Parietal lobe (tissue), 2 donors: ENCODE results near the gene ABAT. TPM values are rescaled to one million over a fixed set of nuclear protein-coding genes. Genes with fewer than 3 reads are reported as not detected.

Experiments used
- small RNA-seq: library from RNA; depleted of rRNA; stranded (forward); fragments of <200 nt; gene quantifications from one replicate; pipeline ENCODE3, GENCODE V24; 2014; ENCODE audit warnings: low replicate concordance
- total RNA-seq: library from RNA; depleted of rRNA; stranded (reverse); fragments of >200 nt; gene quantifications from one replicate; pipeline ENCODE4 v1.2.3, GENCODE V29; 2014

The ABAT gene
- total RNA-seq: 119 TPM

DNA sequence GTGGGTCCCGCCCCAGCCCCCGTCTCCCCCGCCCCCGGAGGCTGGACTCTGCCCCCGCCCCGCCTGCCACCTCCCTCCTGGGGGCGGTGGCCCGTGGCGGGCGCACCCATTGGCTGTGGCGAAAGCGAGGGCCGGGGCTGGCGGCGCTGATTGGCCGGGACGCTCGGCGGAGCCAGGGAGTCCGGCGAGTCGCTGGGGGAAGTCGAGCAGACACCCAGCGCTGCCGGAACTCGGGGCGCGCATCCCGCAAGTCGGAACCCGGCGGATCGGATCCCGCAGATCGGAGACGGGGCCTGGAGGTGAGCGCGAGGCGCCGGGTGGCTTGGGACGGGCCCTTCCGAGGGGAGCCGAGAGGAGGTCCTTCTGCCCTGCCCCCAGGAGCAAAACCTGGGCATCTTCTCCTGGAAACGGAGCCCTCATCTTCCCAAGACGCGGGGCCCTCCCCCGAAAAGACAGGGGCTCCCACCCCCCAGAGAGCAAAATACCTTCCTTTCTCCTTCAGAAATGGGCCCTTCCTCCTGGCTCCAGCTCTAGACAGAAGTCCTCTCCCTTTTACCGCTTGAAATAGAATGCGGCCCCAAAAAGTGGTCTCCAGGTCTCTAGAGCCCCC lies at the start of gene ABAT:
Gene ABAT (plus strand): TSS at position 205 of the 610 bp plus-strand sequence. CDS start 61,123 bp downstream, outside the sequence.

GRCh38 chr16:8797364-8798173 lies 123.2 kb downstream of the ABAT start, which contains the start of the genes PMM2 and TMEM186:
Gene PMM2 (plus strand): TSS chr16:8797839. CDS start chr16:8797883, 44 bp downstream.
Gene TMEM186 (minus strand): TSS chr16:8797639. CDS start chr16:8797614, 25 bp downstream.

Small RNAs within 50 kb of the gene (small RNA-seq; reads per million reads assigned to genes)
- gene AC007224.1: not detected
- gene RN7SL743P: not detected
- gene RNU7-63P: not detected

Other genes starting within 250 kb of the ABAT start
- gene TMEM114, start 84.1 kb upstream of the ABAT start, total RNA-seq: not detected
- gene METTL22, start 52.9 kb upstream of the ABAT start, total RNA-seq: 31.9 TPM
- gene TMEM186, start 123.0 kb downstream of the ABAT start, total RNA-seq: 4.7 TPM
- gene PMM2, start 123.2 kb downstream of the ABAT start, total RNA-seq: 14.7 TPM
- 247 TPM for gene CARHSP1, start 194.4 kb downstream of the ABAT start, total RNA-seq
- not detected for gene LITAFD, start 207.7 kb downstream of the ABAT start, total RNA-seq